IgD-negative memory B cell (primary cell): Measurements from ENCODE around the gene AXDND1. TPM values are rescaled to one million over a fixed set of nuclear protein-coding genes. Genes with fewer than 3 reads are reported as not detected.
A peak's percentile ranks its signal among the peaks of the same experiment; 100 is the strongest.

Experiments
- H3K27ac Mint-ChIP-seq, 3 donors: one replicate each; pipeline ENCODE4 v1.8.0; 2020 to 2022; ENCODE audit warnings: mild to moderate bottlenecking in 3 of 3, mixed read lengths in 3 of 3, moderate library complexity in 1 of 3
- H3K27me3 Mint-ChIP-seq: one replicate; pipeline ENCODE4 v1.8.0; 2021; ENCODE audit warnings: mixed read lengths
- H3K36me3 Mint-ChIP-seq: one replicate; pipeline ENCODE4 v1.8.0; 2020; ENCODE audit warnings: mild to moderate bottlenecking, mixed read lengths
- H3K4me1 Mint-ChIP-seq, 3 donors: one replicate each; pipeline ENCODE4 v1.8.0; 2020 to 2022; ENCODE audit warnings: mixed read lengths in 3 of 3, mild to moderate bottlenecking in 1 of 3
- H3K4me3 Mint-ChIP-seq, 4 donors: one replicate each; pipeline ENCODE4 v1.8.0; 2020 to 2022; ENCODE audit warnings: mild to moderate bottlenecking in 4 of 4, mixed read lengths in 4 of 4, moderate library complexity in 3 of 4
- H3K9me3 Mint-ChIP-seq, 3 donors: one replicate each; pipeline ENCODE4 v1.8.0; 2020 to 2021; ENCODE audit warnings: mixed read lengths in 3 of 3, mild to moderate bottlenecking in 1 of 3
- polyA plus RNA-seq: library from polyadenylated mRNA; unstranded; fragments of 300-500 nt; fragmentation: Illumina TruSeq; gene quantifications from one replicate; pipeline ENCODE4 v1.2.3, GENCODE V29; 2021

AXDND1 gene
- polyA plus RNA-seq, 1 donor from 2014 or later, result not detected

DNA sequence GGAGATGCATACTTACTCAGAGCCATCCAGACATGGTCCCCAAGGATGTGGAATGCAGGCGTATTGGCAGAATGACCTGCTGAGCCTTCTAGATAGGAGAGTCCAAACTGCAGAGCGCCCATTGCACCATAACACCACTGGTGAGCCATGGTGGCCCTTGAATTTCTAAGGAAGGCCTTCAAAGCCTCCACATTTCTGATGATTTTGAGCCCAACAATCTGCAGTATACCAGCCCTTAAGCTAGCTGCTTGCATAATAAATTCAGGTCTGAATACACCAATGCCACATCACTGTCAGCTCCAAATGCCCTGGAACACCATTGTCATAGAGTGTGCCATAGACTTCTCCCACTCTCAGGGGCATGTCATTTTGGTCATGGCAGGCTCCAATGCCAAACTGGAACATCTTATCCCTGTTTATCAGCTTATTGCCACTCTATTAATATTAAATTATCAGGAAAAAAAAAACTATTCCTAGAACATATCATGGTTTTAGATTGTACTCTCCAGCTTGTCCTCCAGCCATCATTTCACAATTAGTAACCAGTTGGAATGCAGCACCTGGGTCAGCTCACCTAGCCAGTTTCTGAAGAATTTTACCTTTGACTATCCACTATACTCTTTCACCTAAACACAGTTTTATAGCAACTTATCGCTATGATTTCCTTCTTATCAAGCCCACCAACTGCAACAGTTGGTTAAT lies 183.0 kb downstream of the AXDND1 start:
- Mint-ChIP-seq H3K4me1 (peaks cover 0 to 3% (median 0%) of the 10 kb centered on the region in 3 donors), H3K27me3 (peaks cover 5% of the 10 kb centered on the region), H3K27ac (no peak overlapping the region), H3K9me3 (peaks cover 0 to 3% (median 0%) of the 10 kb centered on the region in 3 donors), H3K4me3 (no peak overlapping the region), H3K36me3 (no peaks in the 10 kb centered on the region)

DNA sequence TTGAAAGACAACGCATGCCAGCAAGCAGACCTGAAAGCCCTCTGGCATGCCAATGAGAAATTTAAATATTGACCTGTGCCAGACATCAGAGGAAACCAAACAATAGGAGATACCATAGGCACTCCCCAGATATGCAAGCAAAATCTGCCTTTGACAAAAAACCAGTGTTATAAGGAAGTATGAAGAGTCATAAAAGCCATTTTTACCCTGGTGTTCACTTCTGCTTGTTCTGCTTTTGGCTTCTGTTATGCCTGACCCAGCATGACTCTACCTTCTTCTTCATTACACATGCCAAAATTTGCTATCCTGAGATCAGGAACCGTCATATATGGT lies 183.6 kb downstream of the AXDND1 start:
- no peak overlapping the region for H3K27ac Mint-ChIP-seq
- H3K27me3 Mint-ChIP-seq, result peaks cover 5% of the 10 kb centered on the region
- peaks cover 0 to 3% (median 0%) of the 10 kb centered on the region in 3 donors for H3K4me1 Mint-ChIP-seq
- no peak overlapping the region for H3K4me3 Mint-ChIP-seq
- peaks cover 0 to 3% (median 0%) of the 10 kb centered on the region in 3 donors for H3K9me3 Mint-ChIP-seq
- H3K36me3 Mint-ChIP-seq, result no peaks in the 10 kb centered on the region

DNA sequence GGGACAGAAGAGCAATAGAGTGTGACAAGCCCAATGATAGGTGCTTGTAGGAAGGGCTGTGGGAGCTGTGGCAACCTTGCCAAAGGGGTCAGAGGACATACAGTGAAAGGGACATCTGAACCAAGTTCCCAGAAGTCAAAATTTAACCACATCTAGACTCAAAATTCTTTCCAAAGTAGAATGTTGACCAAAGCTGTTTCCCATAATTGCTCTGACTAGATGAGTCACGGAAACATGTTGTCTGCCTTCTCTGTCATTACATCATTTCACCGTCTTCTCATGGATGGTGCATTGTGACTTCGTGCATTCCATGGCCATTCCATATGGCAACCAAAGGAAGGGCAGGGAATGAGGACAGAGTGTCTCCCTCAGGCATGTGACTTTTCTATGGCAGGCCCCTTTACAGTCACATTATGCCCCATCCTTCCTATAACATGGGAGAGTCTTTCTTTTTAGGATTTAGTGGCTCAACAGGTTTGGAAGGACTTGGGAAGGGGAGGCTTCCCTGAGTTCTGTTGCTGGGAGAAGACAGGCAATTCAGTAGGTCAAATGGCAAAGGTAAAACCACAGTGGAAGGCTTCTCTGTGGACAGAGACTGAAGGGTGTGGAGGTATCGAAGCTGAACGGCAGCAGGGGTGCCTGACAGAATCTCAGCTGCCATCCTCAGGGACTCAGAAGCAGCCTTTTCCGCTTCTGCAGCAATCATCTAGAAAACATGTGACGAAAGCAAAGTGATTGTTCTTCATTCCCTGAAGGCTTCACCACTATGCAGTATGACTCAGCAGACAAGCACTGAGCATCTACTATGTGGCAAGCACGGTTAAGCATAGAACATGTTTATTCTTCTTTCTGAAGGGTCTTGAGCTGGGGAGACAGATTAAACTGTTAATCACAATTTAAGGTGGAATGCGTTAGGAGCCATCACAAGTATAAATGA lies 185.2 kb downstream of the AXDND1 start:
- H3K27ac Mint-ChIP-seq, result no peak overlapping the region
- no peak overlapping the region for H3K4me3 Mint-ChIP-seq
- peaks cover 2% of the 10 kb centered on the region for H3K27me3 Mint-ChIP-seq
- peaks cover 0 to 3% (median 0%) of the 10 kb centered on the region in 3 donors for H3K4me1 Mint-ChIP-seq
- H3K36me3 Mint-ChIP-seq, result no peaks in the 10 kb centered on the region
- H3K9me3 Mint-ChIP-seq, result peaks cover 0 to 2% (median 0%) of the 10 kb centered on the region in 3 donors

DNA sequence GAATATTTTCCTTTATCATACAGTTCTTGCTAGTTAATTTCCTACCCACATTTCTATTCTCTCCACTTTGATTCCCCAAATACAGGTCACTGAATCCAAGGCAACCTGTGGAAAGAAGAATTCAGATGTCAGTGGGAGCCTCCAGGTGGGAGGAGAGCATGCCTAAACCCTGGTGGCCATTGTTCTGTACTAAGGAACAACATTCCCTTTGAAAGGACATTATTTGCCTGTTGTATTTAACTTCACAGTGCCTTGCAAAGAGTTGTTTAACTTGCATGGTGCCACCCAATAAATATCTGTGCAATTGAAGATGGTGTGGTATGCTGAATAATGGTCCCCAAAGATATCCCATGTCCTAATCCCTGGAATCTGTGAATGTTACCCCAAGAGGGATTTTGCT lies 188.7 kb downstream of the AXDND1 start:
- no peaks in the 10 kb centered on the region for H3K36me3 Mint-ChIP-seq

DNA sequence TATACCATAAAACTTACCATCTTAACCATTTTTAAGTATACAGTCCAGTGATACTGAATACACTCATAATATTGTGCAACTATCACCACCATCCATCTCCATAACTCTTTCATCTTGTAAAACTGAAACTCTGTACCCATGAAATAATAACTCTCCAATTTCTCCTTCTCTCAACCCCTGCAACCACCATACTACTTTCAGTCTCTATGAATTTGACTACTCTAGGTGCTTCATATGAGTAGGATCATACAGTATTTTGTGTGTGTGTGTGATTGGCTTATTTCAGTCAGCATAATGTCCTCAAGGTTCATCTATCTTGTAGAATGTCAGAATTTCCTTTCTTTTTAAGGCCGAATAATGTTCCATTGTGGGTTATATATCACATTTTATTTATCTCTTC lies 192.3 kb downstream of the AXDND1 start:
- Mint-ChIP-seq H3K4me1 (no peaks in the 10 kb centered on the region), H3K9me3 (peaks cover 0 to 5% (median 0%) of the 10 kb centered on the region in 3 donors), H3K27me3 (peaks cover 4% of the 10 kb centered on the region), H3K36me3 (no peaks in the 10 kb centered on the region), H3K4me3 (no peak overlapping the region), H3K27ac (no peak overlapping the region)

More for the DNA sequence above, 188.7 kb downstream of the AXDND1 start:
- Mint-ChIP-seq H3K9me3 (peaks cover 0 to 5% (median 0%) of the 10 kb centered on the region in 3 donors), H3K27me3 (peaks cover 2% of the 10 kb centered on the region), H3K4me3 (no peak overlapping the region), H3K4me1 (peaks cover 0 to 3% (median 0%) of the 10 kb centered on the region in 3 donors), H3K27ac (no peak overlapping the region)

DNA sequence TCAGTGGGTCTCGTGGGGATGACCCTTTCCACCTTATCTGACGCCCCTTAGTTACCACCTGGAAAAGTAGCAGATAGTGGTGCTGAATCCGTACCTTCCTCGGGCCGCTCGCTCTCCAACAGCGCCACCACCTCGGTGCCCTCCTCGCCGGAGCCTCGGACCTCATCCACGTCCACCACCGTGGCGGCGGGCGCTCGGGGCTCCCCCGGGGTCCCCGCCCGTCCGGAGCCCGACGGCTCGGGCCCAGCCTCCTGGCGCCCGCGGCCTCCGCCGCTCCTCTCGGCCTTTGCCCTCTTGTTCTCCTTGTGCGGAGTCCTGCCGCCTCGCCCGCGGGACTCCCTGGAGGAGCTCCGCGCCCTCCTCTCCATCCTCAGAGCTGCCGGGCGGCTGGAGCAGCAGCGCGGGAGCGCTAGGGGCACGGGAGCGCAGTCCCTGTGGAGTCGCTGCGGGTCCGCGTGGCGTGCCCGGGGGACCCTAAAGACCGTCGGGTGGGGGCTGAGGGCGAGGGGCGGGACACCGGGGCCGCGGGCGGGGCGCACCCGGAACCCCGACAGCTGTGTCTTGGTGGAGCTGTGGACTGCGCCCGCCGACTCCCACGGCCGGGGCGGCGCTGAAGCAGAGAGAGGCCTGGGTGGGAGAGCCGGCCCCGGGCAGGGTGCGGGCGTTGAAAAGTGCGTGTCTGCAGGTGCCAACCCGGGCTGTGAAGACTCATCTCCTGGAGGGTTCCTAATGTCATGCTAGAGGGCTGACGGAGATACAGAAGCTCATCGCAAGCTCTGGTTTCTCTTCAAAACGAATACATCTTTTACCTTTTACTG lies 209.9 kb downstream of the AXDND1 start, which contains the start of gene NPHS2:
Gene NPHS2, minus strand, starts transcription at position 452 of the 818 bp plus-strand sequence. Its CDS starts 84 bp downstream, at position 368.
- peaks cover 31% of the 10 kb centered on the region for H3K27me3 Mint-ChIP-seq
- peak within 1 kb of the TSS; percentile 12 to 83 (median 65) for H3K4me3 Mint-ChIP-seq
- peak within 1 kb of the TSS in 1 of 3 donors; percentile 79 for H3K27ac Mint-ChIP-seq
- peaks cover 2% of the 10 kb centered on the region for H3K36me3 Mint-ChIP-seq
- H3K4me1 Mint-ChIP-seq, result peaks cover 4 to 7% (median 6%) of the 10 kb centered on the region in 3 donors
- peaks cover under 1 to 6% (median 1%) of the 10 kb centered on the region in 3 donors for H3K9me3 Mint-ChIP-seq

DNA sequence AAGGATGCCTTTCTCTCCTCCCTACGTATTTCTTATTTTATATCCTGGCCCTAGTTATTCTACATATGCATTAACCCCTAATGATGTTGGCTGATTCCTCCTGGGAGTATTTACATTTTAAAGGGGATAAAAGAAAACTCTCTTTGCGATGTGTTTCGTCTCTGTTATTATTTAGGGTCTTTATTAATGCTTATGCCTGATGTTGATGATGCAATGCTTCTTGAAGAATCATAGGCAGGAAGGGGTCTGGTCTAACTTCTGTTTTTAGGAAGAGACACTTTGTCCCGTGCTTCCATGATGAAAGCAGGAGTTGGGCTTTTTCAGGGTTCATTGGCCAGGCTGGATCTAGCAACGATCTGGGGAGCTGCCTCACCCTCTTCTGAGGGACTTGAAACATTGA lies 210.7 kb downstream of the AXDND1 start:
- Mint-ChIP-seq H3K27ac (no peak overlapping the region), H3K4me3 (peak overlapping the region; percentile 12 to 83 (median 65)), H3K4me1 (peaks cover 4 to 7% (median 6%) of the 10 kb centered on the region in 3 donors), H3K27me3 (peaks cover 31% of the 10 kb centered on the region), H3K36me3 (peaks cover 1% of the 10 kb centered on the region), H3K9me3 (peaks cover 0 to 6% (median 0%) of the 10 kb centered on the region in 3 donors)

DNA sequence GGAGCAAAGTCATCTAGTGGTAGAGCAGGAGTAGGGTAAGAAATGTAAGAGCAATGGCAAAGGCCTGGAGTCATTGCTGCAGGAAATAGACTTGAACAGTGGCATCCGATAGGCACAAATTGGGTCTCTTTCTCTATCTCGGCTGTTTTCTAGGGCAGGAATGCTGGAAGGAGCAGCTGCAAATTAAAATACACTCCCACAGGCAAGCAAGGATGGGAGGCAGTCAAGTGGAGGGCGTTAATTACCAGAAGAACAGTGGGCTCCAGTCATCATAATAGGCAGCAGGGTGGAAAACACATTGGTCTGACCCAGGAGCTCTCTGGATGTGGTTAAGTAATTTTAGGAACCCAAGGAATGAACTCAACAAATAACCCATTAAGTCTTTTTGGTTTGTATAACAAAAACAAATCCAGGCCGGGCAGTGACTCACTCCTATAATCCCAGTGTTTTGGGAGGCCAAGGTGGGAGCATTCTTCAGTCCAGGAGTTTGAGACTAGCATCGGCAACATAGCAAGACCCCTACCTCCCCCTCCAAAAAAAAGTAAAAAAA lies 218.1 kb downstream of the AXDND1 start:
- Mint-ChIP-seq H3K27me3 (peaks cover 36% of the 10 kb centered on the region), H3K4me1 (peaks cover 0 to 2% (median 2%) of the 10 kb centered on the region in 3 donors), H3K27ac (no peak overlapping the region), H3K36me3 (no peaks in the 10 kb centered on the region), H3K4me3 (no peak overlapping the region), H3K9me3 (peaks cover 0 to 3% (median 0%) of the 10 kb centered on the region in 3 donors)

DNA sequence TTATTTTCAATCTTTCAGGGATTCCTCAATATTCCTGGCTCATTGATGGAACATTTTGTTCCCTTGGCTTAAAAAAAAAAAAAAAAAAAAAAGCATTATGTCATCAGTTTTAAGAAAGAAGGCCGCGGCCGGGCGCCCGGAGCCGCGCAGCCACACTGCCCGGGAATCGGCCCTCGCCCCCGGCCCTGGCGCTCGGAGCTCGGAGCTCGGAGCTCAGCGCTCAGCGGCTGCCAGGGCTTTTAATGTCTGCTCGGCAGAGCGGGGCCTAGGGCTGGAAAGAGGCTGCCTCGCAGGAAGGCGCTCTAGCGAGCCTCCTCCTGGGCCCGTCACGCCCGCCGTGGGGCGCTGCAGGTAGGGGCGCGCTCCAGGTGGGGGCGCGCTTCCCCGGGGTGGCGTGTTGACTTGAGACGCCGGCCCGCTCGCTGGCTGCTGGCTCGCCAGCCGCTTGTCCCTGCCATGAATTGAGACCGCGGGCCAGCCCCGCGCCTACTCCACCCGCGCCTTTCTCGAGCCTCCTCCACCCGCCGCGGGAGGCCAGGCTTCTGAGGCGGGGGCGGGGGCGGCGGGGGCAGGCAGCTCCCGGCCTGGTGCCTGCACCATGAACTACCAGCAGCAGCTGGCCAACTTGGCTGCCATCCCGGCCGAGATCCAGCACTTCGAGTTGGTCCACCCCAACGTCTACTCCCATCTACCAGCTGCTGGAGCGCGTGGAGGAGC lies 220.5 kb downstream of the AXDND1 start:
- Mint-ChIP-seq H3K27ac (no peak overlapping the region), H3K4me1 (peaks cover 0 to 2% (median 2%) of the 10 kb centered on the region in 3 donors), H3K36me3 (no peaks in the 10 kb centered on the region), H3K9me3 (peaks cover 0 to 3% (median 0%) of the 10 kb centered on the region in 3 donors), H3K4me3 (peak overlapping the region in 1 of 4 donors; percentile 24), H3K27me3 (peaks cover 41% of the 10 kb centered on the region)

DNA sequence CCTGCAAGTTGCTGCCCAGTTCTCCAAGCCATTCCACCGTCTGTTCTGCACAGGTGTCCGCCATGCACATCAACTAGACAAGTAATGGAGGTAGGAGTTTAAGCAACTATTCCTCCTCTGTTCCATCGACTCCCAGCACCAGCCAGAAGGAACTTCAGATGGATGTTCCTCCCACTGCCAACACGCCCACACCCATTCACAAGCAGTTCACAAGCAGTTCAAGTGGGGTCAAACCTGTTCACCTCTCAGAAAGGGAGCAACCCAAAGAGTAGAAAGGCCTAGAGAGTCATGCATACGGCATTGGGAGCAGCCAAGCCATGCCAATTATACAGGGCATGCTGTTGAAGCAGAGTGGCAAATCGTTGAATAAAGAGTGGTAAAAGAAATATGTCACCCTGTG lies 221.6 kb downstream of the AXDND1 start:
- peaks cover 0 to 2% (median 2%) of the 10 kb centered on the region in 3 donors for H3K4me1 Mint-ChIP-seq
- peaks cover 0 to 3% (median 0%) of the 10 kb centered on the region in 3 donors for H3K9me3 Mint-ChIP-seq
- H3K27ac Mint-ChIP-seq, result no peak overlapping the region
- H3K27me3 Mint-ChIP-seq, result peaks cover 43% of the 10 kb centered on the region
- no peaks in the 10 kb centered on the region for H3K36me3 Mint-ChIP-seq
- no peak overlapping the region for H3K4me3 Mint-ChIP-seq

DNA sequence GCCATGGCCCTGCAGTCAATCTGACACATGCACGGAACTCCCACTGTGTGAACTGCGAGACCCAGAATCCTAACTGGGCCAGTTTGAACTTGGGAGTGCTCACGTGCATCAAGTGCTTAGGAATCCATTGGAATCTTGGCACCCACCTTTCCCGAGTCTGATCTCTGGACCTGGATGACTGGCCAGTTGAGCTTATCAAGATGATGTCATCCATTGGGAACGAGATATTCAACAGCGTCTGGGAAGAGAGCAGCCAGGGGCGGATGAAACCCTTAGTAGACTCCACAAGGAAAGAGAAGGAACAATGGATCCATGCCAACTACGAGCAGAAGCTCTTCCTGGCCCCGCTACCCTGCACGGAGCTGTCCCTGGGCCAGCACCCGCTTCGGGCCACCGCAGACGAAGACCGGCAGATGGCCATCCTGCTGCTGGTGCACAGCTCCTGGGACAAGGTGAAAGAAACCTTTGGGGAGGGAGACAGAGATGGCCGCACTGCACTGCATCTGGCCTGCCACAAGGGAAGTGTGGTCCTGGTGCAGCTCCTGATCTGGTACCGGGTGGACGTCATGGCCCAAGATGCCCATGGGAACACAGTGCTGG lies 222.8 kb downstream of the AXDND1 start:
- Mint-ChIP-seq H3K27ac (no peak overlapping the region), H3K4me3 (peak overlapping the region in 1 of 4 donors; percentile 22), H3K27me3 (peaks cover 47% of the 10 kb centered on the region), H3K9me3 (peaks cover 0 to 3% (median 0%) of the 10 kb centered on the region in 3 donors), H3K36me3 (no peaks in the 10 kb centered on the region), H3K4me1 (peaks cover 0 to 2% (median 2%) of the 10 kb centered on the region in 3 donors)

DNA sequence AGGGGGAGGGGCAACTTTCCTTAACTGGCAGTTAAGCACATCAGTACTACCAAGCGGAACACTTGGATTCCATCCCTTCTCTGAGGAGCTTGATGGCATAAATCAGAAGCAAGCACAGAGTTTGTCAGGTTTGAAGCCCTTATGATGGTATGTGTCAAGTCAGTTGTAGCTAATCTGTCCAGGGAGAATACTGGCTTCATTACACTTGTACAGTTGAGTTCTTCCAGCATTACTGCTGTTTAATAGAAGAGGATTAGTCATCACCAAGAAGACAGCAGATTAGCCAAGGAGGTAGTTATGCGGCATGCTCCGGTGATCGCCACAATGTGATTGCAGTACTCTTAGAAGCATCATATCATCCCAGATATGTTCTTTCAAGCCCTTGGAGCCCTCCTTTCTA lies 223.7 kb downstream of the AXDND1 start:
- Mint-ChIP-seq H3K27ac (no peak overlapping the region), H3K36me3 (no peaks in the 10 kb centered on the region), H3K4me3 (no peak overlapping the region), H3K9me3 (peaks cover 0 to 3% (median 0%) of the 10 kb centered on the region in 3 donors), H3K27me3 (peaks cover 38% of the 10 kb centered on the region), H3K4me1 (peaks cover 0 to 2% (median 2%) of the 10 kb centered on the region in 3 donors)

DNA sequence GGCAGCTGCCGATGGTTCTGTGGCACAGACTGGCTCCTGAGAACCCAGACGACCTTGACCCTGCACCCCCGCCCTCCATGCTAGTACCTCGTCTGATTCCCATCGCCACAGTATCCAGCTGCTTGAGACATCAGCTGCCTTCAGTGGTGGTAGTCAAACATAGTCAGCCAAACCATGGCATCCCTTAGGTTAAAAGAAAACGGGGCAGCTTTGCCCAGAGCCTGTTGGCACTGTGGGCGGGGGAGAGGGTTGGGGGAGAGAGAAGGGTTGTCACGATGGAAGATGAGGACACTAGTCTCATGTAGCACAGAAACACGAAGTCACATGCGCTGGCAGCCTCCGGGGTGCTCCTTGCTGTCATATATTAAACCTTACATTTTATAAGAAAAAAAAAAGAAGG lies 224.9 kb downstream of the AXDND1 start:
- H3K36me3 Mint-ChIP-seq, result no peaks in the 10 kb centered on the region
- no peak overlapping the region for H3K27ac Mint-ChIP-seq
- H3K4me3 Mint-ChIP-seq, result no peak overlapping the region
- H3K9me3 Mint-ChIP-seq, result peaks cover 0 to 3% (median 0%) of the 10 kb centered on the region in 3 donors
- peaks cover 0 to 2% (median 2%) of the 10 kb centered on the region in 3 donors for H3K4me1 Mint-ChIP-seq
- peaks cover 36% of the 10 kb centered on the region for H3K27me3 Mint-ChIP-seq
